Activated CD8-positive, alpha-beta memory T cell treated with anti-CD3 and anti-CD28 coated beads for 36 hours (primary cell): ENCODE results near the gene RNF38. TPM values are rescaled to one million over a fixed set of nuclear protein-coding genes. Genes with fewer than 3 reads are reported as not detected.
"Not testable (repeated sequence)": the region's sequence is repeated elsewhere in the genome, so short reads cannot be mapped to it uniquely, and the experiment has no call there.

ENCODE experiments used
- CTCF ChIA-PET: fragments of 350-600 bp; sonication (Branson Sonifier 250); formaldehyde crosslinking; loops from one replicate; lab custom pipeline; 2021; ENCODE audit warnings: antibody characterized with exemption; lab: Charles Lee
- POLR2A ChIA-PET: fragments of 350-600 bp; sonication (Branson Sonifier 250); formaldehyde crosslinking; loops from one replicate; lab custom pipeline; 2021; ENCODE audit warnings: antibody characterized with exemption; lab: Charles Lee
- total RNA-seq, 2 experiments: library from RNA; stranded (reverse); gene quantifications; one replicate each; pipeline ENCODE4 v1.2.3, GENCODE V29; 2021

Gene RNF38
- total RNA-seq, 2 experiments from 2014 or later, result 38.0 to 40.4 TPM

DNA sequence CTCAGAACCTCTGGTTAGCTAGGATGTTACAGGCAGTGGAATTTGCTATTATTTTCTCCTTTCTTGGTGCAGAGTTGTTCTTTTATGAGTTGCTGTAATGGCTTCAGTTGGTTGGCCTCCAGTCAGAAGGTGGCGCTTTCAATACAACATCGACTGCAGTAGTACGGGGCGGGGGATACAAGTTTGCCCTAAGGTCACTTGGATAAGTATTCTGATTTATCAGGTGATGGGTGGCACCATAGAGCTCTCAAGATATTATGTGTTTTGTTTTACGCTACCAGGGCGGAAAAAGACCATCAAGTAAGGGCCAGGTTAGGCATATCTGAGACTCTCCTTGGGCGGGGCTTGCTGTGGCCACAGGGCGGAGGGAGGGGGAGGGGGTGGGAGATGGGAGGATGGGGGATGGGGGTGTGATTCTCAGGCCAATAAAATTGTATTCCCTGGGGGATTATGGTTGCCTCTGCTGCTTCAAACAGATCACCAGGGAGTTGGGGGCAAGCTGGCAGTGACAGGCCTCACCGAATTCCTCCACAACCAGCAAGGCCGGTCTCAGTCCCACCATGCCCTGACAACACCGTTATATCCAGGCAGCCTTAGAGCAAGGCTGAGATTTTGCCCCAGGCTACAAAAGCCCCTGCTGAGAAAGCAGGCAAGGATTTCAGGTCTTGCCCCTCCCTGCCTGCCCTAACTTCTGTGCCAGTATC lies 15.9 kb upstream of the RNF38 start:
- ChIA-PET POLR2A (no interaction called here), CTCF (interaction anchor here (0.6 kb wide), 2 partner anchors 64 to 65 kb away, joined by 3 to 4 read pairs; no protein-coding TSS in a partner anchor)

DNA sequence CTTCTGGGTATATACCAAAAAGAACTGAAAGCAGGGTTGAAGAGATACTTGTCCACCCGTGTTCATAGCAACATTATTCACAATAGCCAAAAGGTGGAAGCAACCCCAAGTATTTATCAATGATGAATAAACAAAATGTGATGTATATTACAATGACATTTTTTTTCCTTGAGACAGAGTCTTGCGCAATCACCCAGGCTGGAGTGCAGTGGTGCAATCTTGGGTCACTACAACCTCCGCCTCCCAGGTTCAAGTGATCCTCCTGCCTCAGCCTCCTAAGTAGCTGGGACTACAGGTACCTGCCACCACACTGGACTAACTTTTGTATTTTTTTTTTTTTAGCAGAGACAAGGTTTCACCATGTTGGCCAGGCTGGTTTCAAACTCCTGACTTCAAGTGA lies 11.3 kb upstream of the RNF38 start:
- POLR2A ChIA-PET, CTCF ChIA-PET: not testable (repeated sequence)

DNA sequence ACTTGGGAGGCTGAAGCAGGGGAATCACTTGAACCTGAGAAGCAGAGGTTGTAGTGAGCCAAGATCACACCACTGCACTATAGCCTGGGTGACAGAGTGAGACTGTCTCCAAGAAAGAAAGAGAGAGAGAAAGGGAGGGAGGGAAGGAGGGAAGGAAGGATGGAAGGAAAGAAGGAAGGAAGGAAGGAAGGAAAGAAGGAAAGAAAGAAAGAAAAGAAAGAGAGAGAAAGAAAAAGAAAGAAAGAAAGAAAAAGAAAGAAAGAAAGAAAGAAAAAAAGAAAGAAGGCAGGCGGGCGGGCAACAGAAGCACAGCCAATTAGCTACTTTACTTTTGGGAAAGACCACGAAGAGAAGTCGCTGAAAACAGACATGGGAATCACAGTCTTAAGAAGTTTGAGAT lies 9.0 kb upstream of the RNF38 start:
- CTCF ChIA-PET, result interaction anchor here (1.0 to 5.4 kb wide), 2 partner anchors 12 to 146 kb away, joined by 3 to 72 read pairs; no protein-coding TSS in a partner anchor
- POLR2A ChIA-PET, result not testable (repeated sequence)

DNA sequence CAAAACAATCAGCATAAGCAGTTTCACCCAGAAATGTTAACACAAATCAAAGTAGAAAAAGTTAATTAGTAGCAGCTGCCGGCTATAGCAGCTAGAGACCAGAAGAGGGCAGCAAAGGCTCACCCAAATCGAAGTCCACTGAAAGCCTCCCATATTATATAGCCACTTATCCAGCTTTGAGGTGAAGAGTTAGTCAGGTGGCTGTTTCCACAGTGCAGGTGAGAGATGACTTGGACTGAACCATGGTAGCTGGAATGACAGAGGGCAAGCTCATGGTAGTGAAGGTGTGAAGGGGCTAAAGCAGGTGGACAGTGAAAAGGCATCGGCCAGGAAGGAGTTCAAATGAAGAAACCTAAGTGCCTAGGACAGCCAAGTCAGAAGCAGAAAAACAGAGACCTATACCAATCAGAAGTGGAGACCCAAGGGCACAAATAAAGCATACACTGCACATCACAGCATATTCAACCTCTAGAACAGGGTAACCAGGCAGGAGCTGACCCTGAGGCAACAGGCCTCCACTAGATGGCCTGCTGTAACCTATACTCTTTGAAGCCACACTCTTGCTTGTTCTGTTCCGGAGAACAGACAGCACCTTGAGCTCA lies 7.2 kb upstream of the RNF38 start:
- POLR2A ChIA-PET, result no interaction called here
- CTCF ChIA-PET, result interaction anchor here (0.6 to 5.4 kb wide), 21 partner anchors 10 to 324 kb away, joined by 3 to 72 read pairs (median 4); no protein-coding TSS in a partner anchor

DNA sequence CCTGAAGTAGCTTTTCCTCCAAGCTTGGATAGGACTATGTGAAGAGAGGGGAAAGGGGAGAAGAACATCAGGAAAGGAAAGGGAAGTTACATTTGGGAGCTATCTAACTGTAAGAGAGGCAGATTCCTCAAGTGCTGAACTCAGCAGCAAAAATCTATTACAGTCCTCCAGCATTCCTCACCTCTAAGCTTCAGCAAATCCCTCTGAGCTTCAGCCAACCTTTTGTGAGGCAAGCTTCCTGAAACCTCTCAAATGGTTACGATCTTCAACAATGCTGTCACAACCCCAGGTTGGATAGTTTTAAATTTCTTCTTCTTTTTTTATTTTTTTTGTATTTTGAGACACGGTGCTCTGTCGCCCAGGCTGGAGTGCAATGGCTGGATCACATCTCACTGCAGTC lies 2.5 kb upstream of the RNF38 start:
- POLR2A ChIA-PET, result no interaction called here
- CTCF ChIA-PET, result interaction anchor here (0.7 to 1.6 kb wide), 3 partner anchors 153 to 326 kb away, joined by 3 to 4 read pairs (median 3); no protein-coding TSS in a partner anchor

DNA sequence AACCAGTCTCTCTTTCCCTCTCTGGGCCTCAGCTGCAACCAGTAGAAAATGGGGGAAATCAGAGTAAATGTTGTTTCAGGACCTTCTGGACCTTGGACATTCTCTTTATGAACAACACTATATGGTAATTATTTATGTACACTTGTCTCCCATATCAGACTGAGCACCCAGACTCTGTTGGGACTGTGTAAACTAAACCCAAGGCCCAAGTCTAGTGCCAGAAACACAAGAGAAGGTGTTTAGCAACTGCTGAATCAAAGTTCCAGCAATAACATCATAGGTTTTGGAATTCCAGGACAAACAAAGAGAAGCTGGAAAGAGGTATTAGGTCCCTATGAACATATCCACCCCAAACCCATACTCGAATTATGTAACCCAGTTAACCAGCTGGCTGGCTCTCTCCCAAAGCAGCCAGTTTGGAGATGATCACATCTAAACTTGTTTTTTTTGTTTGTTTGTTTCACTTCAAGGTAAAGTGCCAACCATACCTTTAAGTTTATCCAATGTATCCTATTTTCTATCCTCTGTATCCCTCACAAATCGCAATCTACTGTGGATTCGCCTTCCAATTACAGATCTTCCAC lies 1.9 kb upstream of the RNF38 start:
- CTCF ChIA-PET, result interaction anchor here (0.7 to 1.6 kb wide), 3 partner anchors 153 to 327 kb away, joined by 3 to 4 read pairs (median 3); no protein-coding TSS in a partner anchor
- POLR2A ChIA-PET, result no interaction called here

DNA sequence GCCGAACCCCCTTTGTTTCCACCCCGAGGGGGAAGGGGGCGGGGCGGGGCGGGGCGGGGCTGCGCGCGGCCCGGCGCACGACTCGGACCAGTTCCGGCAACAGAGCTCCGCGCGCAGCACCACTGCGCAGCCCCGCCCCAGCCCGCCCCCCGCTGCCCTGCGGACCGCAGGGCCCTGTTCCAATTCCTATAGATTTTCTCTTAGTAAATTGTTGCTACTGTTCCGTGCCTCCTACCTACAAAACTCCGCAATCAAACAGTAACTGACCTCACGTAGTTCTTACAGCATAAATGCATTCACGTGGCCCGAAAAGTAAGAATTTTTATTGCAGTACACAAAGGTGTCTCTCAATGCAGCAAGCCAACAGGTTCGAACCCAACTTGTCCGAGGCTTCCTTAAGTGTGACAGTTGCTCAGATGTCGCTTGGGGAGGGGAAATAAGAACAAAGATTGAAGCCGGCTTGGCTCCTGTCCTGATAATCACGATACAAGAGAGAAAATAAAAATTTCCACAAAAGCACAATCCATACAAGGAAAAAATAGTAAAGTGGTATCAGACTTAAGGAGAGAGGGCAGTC lies 1.2 kb upstream of the RNF38 start:
- ChIA-PET CTCF (interaction anchor here (1.6 kb wide), 1 partner anchor 154 kb away, joined by 3 read pairs; no protein-coding TSS in a partner anchor), POLR2A (interaction anchor here (0.6 to 1.5 kb wide), 3 partner anchors 87 to 211 kb away, joined by 3 to 6 read pairs (median 4); partner anchors contain the start of gene CLTA)

DNA sequence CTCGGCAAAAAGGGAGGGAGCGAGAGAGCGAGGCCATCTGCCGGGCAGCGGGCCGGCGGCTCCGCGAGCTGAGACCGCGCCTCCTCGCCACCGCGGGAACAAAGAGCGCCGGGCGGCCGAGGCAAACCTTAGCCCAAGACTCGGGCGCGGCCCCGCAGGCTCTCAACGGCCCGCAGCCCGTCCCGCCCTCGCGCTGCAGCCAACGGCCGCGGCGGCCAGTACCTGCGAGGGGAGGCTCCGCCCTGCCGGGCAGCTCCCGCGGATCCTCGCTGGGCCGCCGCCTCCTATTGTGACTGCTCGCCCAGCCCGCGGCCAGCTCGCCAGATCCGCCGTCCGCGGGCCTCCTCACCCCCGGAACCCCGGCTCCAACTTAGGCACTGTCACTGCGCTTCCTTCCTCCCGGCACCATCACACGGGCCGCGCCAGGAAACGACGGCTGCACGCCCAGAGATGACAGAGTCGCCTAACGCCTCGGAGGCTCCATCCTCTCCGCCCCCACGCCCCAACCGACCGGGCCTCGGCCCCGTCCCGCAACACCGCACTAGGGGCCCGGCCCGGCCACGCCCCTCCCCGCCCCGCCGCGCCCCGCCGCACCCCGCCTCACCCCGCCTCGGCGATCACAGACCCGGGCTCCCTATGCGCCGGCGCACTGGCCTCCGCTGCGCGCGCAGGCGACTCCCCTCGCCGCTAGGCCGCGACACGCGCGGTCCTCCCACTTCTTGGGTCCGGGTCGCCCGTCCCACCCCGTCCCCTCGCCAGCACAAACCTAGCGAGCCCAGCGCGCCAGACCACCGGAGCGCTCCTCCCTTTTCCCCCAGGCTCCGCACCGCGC lies 479 bp upstream of the RNF38 start:
- CTCF ChIA-PET, result no interaction called here
- POLR2A ChIA-PET, result interaction anchor here (0.6 to 1.5 kb wide), 3 partner anchors 85 to 210 kb away, joined by 3 to 6 read pairs (median 3); partner anchors contain the start of gene CLTA

DNA sequence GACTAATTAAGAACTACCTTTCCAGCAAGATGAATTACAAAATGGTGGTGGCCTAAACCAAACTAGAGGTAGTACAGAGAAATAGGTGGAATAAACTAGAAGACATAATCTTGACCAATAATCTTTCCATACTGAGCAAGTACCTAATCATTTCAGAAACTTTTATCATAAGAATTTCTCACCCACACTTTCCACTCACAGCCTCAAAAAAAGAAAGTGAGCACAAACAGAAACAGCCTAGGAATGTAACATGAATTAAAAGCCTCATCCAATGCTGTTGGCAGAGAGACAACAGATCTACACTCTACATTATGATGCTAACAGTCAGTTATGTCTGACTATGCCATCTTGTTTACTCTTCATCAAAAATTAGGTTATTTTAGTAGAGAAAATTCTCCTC lies 1.3 kb downstream of the RNF38 start:
- ChIA-PET POLR2A (no interaction called here), CTCF (no interaction called here)

DNA sequence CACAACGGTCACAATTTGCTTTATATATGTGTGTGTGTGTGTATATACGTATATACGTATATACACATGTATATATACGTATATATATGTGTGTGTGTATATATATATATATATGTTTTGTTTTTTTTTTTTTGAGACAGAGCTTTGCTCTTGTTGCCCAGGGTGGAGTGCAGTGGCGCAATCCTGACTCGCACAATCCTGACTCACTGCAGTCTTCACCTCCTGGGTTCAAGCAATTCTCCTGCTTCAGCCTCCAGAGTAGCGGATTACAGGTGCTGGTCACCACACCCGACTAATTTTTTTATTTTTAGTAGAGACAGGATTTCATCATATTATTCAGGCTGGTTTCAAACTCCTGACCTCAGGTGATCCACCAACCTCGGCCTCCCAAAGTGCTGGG lies 3.1 kb downstream of the RNF38 start:
- ChIA-PET POLR2A (no interaction called here), CTCF (interaction anchor here (0.6 to 0.8 kb wide), 2 partner anchors 12 to 334 kb away, joined by 3 read pairs; no protein-coding TSS in a partner anchor)

DNA sequence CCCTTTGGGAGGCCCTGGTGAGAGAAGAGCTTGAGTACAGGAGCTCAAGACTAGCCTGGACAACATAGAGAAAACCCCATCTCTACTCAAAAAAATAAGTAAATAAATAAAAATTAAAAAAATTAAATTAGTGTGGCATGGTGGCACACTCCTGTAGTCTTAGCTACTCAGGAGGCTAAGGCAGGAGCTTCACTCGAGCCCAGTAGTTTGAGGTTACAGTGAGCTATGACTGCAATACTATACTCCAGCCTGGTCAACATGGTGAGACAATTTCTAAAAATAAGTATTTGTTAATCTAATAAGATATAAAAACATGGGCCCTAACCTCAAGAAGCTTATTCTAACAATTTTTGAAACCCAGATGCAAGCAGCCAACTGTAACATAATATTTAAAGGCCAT lies 7.6 kb downstream of the RNF38 start:
- POLR2A ChIA-PET, result no interaction called here
- CTCF ChIA-PET, result interaction anchor here (1.3 to 1.5 kb wide), 3 partner anchors 15 to 172 kb away, joined by 3 to 4 read pairs (median 3); no protein-coding TSS in a partner anchor

DNA sequence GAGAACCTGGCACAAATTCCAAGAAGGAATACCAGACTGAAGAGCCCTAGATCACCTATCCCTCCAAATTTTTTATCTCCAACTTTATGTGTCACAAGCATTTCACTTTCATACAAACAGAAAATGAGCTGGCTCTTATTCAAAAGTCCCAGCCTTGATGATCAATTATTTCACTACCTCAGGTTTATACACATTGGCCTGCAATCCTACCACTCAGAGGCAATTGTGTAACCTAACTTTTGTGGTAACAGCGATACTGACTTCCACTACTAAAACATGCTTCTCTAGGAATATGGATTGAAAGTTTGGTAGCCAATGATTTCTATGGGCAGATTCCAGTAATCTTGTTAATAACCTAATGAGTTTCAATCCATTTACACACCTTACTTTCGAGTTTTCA lies 10.5 kb downstream of the RNF38 start:
- ChIA-PET CTCF (no interaction called here), POLR2A (no interaction called here)

DNA sequence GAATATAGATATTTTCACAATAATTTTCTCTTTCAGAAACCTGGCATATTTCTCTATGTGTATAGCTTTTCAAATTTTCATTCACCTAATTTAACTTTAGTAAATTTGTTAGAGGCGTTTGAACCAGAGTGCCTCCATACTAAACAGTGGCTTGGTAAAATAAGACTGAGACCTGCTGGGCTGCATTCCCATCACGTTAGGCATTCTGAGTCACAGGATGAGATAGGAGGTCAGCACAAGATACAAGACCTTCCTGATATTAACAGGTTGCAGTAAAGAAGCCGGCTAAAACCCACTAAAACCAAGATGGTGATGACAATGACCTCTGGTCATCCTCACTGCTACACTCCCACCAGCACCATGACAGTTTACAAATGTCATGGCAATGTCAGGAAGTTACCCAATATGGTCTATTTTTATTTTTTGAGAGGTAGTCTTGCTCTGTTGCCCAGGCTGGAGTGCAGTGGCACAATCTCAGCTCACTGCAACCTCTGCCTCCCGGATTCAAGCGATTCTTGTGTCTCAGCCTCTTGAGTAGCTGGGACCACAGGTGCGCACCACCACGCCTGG lies 13.6 kb downstream of the RNF38 start:
- POLR2A ChIA-PET, result not testable (repeated sequence)

DNA sequence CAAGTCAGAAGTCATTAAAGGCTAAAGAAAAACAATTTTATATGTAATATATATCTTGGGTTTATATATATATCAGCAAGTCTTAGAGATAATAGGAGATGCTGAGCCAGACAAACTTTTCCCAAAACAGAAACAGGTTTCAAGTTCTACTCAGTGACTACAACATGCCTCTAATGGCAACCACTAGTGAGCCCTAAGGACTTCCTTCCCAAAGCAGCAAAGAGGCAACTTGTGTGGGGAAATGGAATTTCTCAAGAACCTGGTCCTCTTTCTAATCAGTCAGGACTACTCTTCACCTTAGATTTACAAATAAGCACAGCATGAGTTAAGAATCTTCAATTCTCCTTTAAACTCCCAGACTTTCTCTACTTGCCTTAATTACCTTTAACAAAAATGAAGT lies 17.6 kb downstream of the RNF38 start:
- POLR2A ChIA-PET, result no interaction called here
- CTCF ChIA-PET, result no interaction called here

More for the DNA sequence above, 13.6 kb downstream of the RNF38 start:
- CTCF ChIA-PET, result not testable (repeated sequence)

DNA sequence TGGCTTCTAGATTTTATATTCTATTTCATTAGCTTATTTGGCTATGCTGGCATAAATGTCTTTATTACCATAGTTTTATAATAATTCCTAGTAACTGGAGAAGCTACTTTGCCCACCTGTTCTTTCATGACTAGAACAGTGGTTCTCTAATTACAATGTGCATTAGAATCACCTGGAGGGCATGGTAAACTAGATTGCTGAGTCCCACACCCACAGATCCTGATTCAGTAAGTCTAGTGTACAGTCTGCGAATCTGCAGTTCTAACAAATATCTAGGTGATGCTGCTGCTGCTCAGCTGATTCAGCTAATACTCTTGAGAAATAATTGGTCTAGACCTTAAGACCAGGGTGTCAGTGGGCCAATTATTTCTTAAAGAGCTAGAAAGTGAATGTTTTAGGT lies 35.5 kb downstream of the RNF38 start:
- CTCF ChIA-PET, result no interaction called here
- POLR2A ChIA-PET, result no interaction called here

DNA sequence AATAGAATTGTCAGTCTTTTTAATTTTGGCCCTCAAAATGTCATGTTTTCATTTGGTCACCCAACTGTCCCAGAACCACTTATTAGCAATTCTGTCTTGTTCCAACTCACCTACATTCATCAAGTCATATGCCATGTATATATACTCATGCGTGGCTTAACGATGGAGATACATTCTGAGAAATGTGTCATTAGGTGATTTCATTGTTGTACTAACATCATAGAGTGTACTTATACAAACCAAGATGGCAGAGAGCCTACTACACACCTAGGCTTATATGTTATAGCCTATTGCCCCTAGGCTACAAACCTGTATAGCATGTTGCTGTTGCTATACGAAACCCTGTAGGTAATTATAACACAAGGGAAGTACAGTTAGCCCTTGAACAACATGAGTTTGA lies 36.6 kb downstream of the RNF38 start:
- ChIA-PET POLR2A (no interaction called here), CTCF (no interaction called here)

DNA sequence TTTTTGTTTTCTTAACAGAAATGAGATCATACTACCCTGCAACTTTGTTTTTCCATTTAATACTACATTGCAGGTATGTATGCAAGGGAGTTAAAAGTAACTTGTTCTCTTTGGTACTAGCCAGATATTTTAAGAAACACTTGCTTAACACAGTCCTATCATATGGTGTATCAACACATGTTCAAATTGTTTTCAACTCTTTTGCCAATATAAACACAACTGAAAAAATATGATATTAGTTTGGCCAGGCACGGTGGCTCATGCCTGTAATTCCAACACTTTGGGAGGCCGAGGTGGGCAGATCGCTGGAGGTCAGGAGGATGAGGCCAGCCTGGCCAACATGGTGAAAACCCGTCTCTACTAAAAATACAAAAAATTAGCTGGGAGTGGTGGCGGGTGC lies 41.6 kb downstream of the RNF38 start:
- ChIA-PET CTCF (no interaction called here), POLR2A (no interaction called here)

DNA sequence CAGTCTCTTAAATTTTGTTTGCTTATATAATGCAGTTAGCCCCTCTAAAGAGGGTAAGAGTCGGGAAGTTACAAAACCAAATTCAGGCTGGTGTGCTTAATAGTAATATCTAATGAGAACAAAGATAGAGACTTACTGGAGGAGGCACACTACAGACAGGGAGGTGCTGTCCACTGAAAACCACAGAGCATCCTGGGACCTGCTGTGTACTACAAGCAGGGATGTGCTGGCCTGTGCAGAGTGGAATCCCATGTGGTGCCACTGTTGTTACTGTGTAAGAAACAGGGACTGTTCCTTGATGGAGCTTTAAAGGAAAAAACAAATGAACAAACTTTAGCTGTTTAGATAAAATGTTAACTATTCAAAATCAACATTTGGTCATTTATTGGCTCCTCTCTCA lies 42.4 kb downstream of the RNF38 start:
- ChIA-PET POLR2A (no interaction called here), CTCF (no interaction called here)
